H9 (cell line): Measurements from ENCODE around the gene DOCK2. TPM values are rescaled to one million over a fixed set of nuclear protein-coding genes. Genes with fewer than 3 reads are reported as not detected.

Source experiments
- DNase-seq: peaks from one replicate; pipeline ENCODE4 v3.0.0-alpha.2; 2017
- H2AFZ ChIP-seq: one replicate; pipeline ENCODE4 v1.6.1; 2013; ENCODE audit warnings: mild to moderate bottlenecking, low read length, control low read depth, moderate library complexity
- H2AK5ac ChIP-seq: 2 replicates; pipeline ENCODE4 v1.6.1; 2013; ENCODE audit warnings: low read length, control low read depth, mixed read lengths; ENCODE audit not compliant: insufficient read length
- H2BK120ac ChIP-seq: one replicate; pipeline ENCODE4 v1.6.1; 2013; ENCODE audit warnings: low read depth, mild to moderate bottlenecking, low read length, control low read depth, inconsistent platforms; ENCODE audit not compliant: poor library complexity, severe bottlenecking
- H2BK12ac ChIP-seq: 2 replicates; pipeline ENCODE4 v1.6.1; 2013; ENCODE audit warnings: low read length, control low read depth, mixed read lengths, low read depth; ENCODE audit not compliant: insufficient read length
- H2BK15ac ChIP-seq: 2 replicates; pipeline ENCODE4 v1.6.1; 2013; ENCODE audit warnings: low read depth, low read length, control low read depth
- H2BK20ac ChIP-seq: one replicate; pipeline ENCODE4 v1.6.1; 2013; ENCODE audit warnings: low read depth, mild to moderate bottlenecking, low read length, control low read depth, inconsistent platforms; ENCODE audit not compliant: poor library complexity, severe bottlenecking
- H2BK5ac ChIP-seq: 2 replicates; pipeline ENCODE4 v1.6.1; 2013; ENCODE audit warnings: low read length, control low read depth, mixed read lengths; ENCODE audit not compliant: insufficient read length
- H3K14ac ChIP-seq: 2 replicates; pipeline ENCODE4 v1.6.1; 2013; ENCODE audit warnings: low read length, control low read depth; ENCODE audit not compliant: insufficient read depth
- H3K18ac ChIP-seq: 2 replicates; pipeline ENCODE4 v1.6.1; 2013; ENCODE audit warnings: low read depth, mild to moderate bottlenecking, mixed read lengths, low read length, control low read depth; ENCODE audit not compliant: insufficient read length
- H3K23ac ChIP-seq: 2 replicates; pipeline ENCODE4 v1.6.1; 2013; ENCODE audit warnings: low read length, control low read depth, mixed read lengths, low read depth; ENCODE audit not compliant: insufficient read length
- H3K23me2 ChIP-seq: 2 replicates; pipeline ENCODE4 v1.6.1; 2013; ENCODE audit warnings: low read depth, mild to moderate bottlenecking, mixed read lengths, low read length, control low read depth; ENCODE audit not compliant: insufficient read length, poor library complexity, severe bottlenecking
- H3K27ac ChIP-seq: 2 replicates; pipeline ENCODE4 v1.5.1; 2013; ENCODE audit warnings: low read length, control low read depth, mixed read lengths, low read depth; ENCODE audit not compliant: insufficient read length
- H3K27me3 ChIP-seq: 2 replicates; pipeline ENCODE4 v1.6.1; 2013; ENCODE audit warnings: low read length, control low read depth, inconsistent platforms; ENCODE audit not compliant: insufficient read depth
- H3K4ac ChIP-seq: 2 replicates; pipeline ENCODE4 v1.6.1; 2013; ENCODE audit warnings: low read depth, mild to moderate bottlenecking, control low read depth, inconsistent platforms, low read length, moderate library complexity
- H3K4me1 ChIP-seq: 2 replicates; pipeline ENCODE4 v1.6.1; 2013; ENCODE audit warnings: low read length, control low read depth, inconsistent platforms; ENCODE audit not compliant: insufficient read depth
- H3K4me2 ChIP-seq: 2 replicates; pipeline ENCODE4 v1.6.1; 2013; ENCODE audit warnings: low read length, control low read depth, mixed read lengths; ENCODE audit not compliant: insufficient read length, insufficient read depth
- H3K56ac ChIP-seq: 2 replicates; pipeline ENCODE4 v1.6.1; 2013; ENCODE audit warnings: low read depth, mild to moderate bottlenecking, mixed read lengths, low read length, control low read depth; ENCODE audit not compliant: insufficient read length
- H3K79me1 ChIP-seq: 2 replicates; pipeline ENCODE4 v1.6.1; 2013; ENCODE audit warnings: low read depth, mild to moderate bottlenecking, moderate library complexity, low read length, control low read depth, inconsistent platforms; ENCODE audit not compliant: insufficient read depth, poor library complexity, severe bottlenecking
- H3K79me2 ChIP-seq: 2 replicates; pipeline ENCODE4 v1.6.1; 2013; ENCODE audit warnings: low read length, control low read depth, inconsistent platforms; ENCODE audit not compliant: insufficient read depth
- H3K9ac ChIP-seq: 2 replicates; pipeline ENCODE4 v1.6.1; 2013; ENCODE audit warnings: low read length, control low read depth, mixed read lengths; ENCODE audit not compliant: insufficient read length; ENCODE audit errors: extremely low read depth
- H3K9me3 ChIP-seq: one replicate; pipeline ENCODE4 v1.6.1; 2013; ENCODE audit warnings: low read depth, low read length, inconsistent platforms; ENCODE audit not compliant: control insufficient read depth
- H3T11ph ChIP-seq: one replicate; pipeline ENCODE4 v1.6.1; 2013; ENCODE audit warnings: mild to moderate bottlenecking, low read length, control low read depth, inconsistent platforms
- H4K20me1 ChIP-seq: one replicate; pipeline ENCODE4 v1.6.1; 2013; ENCODE audit not compliant: control insufficient read depth, insufficient read length, insufficient read depth
- H4K5ac ChIP-seq: 2 replicates; pipeline ENCODE4 v1.6.1; 2013; ENCODE audit warnings: low read depth, mild to moderate bottlenecking, mixed read lengths, low read length, control low read depth; ENCODE audit not compliant: insufficient read length
- H4K8ac ChIP-seq: replicated peaks from 2 replicates; pipeline ENCODE4 v1.6.1; 2013; ENCODE audit warnings: low read length, control low read depth, mixed read lengths, low read depth; ENCODE audit not compliant: insufficient read length
- H4K91ac ChIP-seq: 2 replicates; pipeline ENCODE4 v1.6.1; 2013; ENCODE audit warnings: low read depth, mild to moderate bottlenecking, moderate library complexity, mixed read lengths, low read length, control low read depth; ENCODE audit not compliant: insufficient read length
- H3K27ac Mint-ChIP-seq, 3 experiments: 2 replicates in 2 of 3; 3 replicates in 1 of 3; pipeline ENCODE4 v1.8.0; 2020 to 2021; ENCODE audit warnings: mixed read lengths in 3 of 3, mild to moderate bottlenecking in 1 of 3, moderate library complexity in 1 of 3
- H3K27me3 Mint-ChIP-seq: 2 replicates; pipeline ENCODE4 v1.8.0; 2021; ENCODE audit warnings: low read depth, mild to moderate bottlenecking, moderate library complexity, mixed read lengths
- H3K36me3 Mint-ChIP-seq, 3 experiments: 2 replicates in 2 of 3; 3 replicates in 1 of 3; pipeline ENCODE4 v1.8.0; 2020 to 2021; ENCODE audit warnings: low read depth in 3 of 3, mixed read lengths in 3 of 3; ENCODE audit not compliant: insufficient read depth in 1 of 3
- H3K4me1 Mint-ChIP-seq, 2 experiments: 2 replicates each; pipeline ENCODE4 v1.8.0; 2020; ENCODE audit warnings: mixed read lengths in 2 of 2
- H3K4me3 Mint-ChIP-seq, 2 experiments: 2 replicates in 1 of 2; 3 replicates in 1 of 2; pipeline ENCODE4 v1.8.0; 2020 to 2021; ENCODE audit warnings: mild to moderate bottlenecking in 2 of 2, mixed read lengths in 2 of 2, moderate library complexity in 1 of 2
- H3K9me3 Mint-ChIP-seq, 2 experiments: 2 replicates in 1 of 2; 3 replicates in 1 of 2; pipeline ENCODE4 v1.8.0; 2020; ENCODE audit warnings: mild to moderate bottlenecking in 2 of 2, mixed read lengths in 2 of 2, moderate library complexity in 1 of 2
- CTCF ChIP-seq: fragments of 200-600 bp; sonication (generic); conservative IDR thresholded peaks from 3 replicates; pipeline ENCODE4 v1.8.0; 2021; ENCODE audit warnings: antibody characterized with exemption, mild to moderate bottlenecking
- WGBS: extraction: QIAGEN DNeasy Blood & Tissue Kit; methylation state at CpG from one replicate; pipeline ENCODE4 v1.1.7; 2013; ENCODE audit warnings: missing lambda C conversion rate, low lambda C conversion rate, mixed read lengths; ENCODE audit not compliant: insufficient read length; ENCODE audit errors: extremely low coverage; 5-methylcytosine and 5-hydroxymethylcytosine counted together
- total RNA-seq: library from RNA; stranded (reverse); gene quantifications from 2 replicates; pipeline ENCODE4 v1.2.1, GENCODE V29; 2021

DOCK2 gene
- total RNA-seq, 1 experiment from 2014 or later = 7.8 TPM

GRCh38 chr5:169864483-169864882, 227.4 kb downstream of the DOCK2 start:
- Histone ChIP-seq H2BK120ac (no peak overlapping the region), H3K27ac (no peak overlapping the region)
- no peak overlapping the region for H3K4me3 Mint-ChIP-seq

More at GRCh38 chr5:169864483-169864882, 227.4 kb downstream of the DOCK2 start:
- Mint-ChIP-seq H3K27me3 (no peaks in the 10 kb centered on the region), H3K4me1 (peaks cover 9 to 10% of the 10 kb centered on the region in 2 experiments), H3K9me3 (no peaks in the 10 kb centered on the region), H3K27ac (no peak overlapping the region), H3K36me3 (no peaks in the 10 kb centered on the region)
- no peak overlapping the region for H4K5ac ChIP-seq
- no peak overlapping the region for H2BK15ac ChIP-seq
- H4K91ac ChIP-seq = no peak overlapping the region
- no peaks in the 10 kb centered on the region for H3K27me3 ChIP-seq
- no peak overlapping the region for H3K14ac ChIP-seq
- H3K9me3 ChIP-seq = no peaks in the 10 kb centered on the region
- no CpG with 5 or more reads among the region's 1 CpG for WGBS
- no peak overlapping the region for H4K8ac ChIP-seq
- H2BK5ac ChIP-seq = no peak overlapping the region
- no peak overlapping the region for H2BK20ac ChIP-seq
- no peak overlapping the region for H2AFZ ChIP-seq
- H3T11ph ChIP-seq = no peak overlapping the region
- H3K56ac ChIP-seq = no peak overlapping the region
- no peak overlapping the region for H2BK12ac ChIP-seq
- H3K4me2 ChIP-seq = no peak overlapping the region
- no peak overlapping the region for H3K18ac ChIP-seq
- no peak overlapping the region for H3K23ac ChIP-seq
- no peak overlapping the region for H3K4ac ChIP-seq
- no peaks in the 10 kb centered on the region for H3K79me2 ChIP-seq
- no peaks in the 10 kb centered on the region for H3K23me2 ChIP-seq
- no peaks in the 10 kb centered on the region for H3K79me1 ChIP-seq
- H2AK5ac ChIP-seq = no peak overlapping the region
- no peaks in the 10 kb centered on the region for H3K4me1 ChIP-seq
- no peak for DNase-seq
- no peaks in the 10 kb centered on the region for H4K20me1 ChIP-seq
- TF ChIP-seq CTCF = no peak
- no peak overlapping the region for H3K9ac ChIP-seq
